ENCODE data around the gene DYRK3. TPM values are rescaled to one million over a fixed set of nuclear protein-coding genes. Genes with fewer than 3 reads are reported as not detected.
A peak's percentile ranks its signal among the peaks of the same experiment; 100 is the strongest.

Gene DYRK3
- total and polyA plus RNA-seq, 2 of the 13 experiments (the other 11 are each of a cell fraction or from before 2014, with no cell fraction given): 0.48 to 2.8 TPM

- TF ChIP-seq SOX5 (CRISPR knock-in tag; IDR thresholded peaks at IDR 0.05; ENCODE audit: borderline replicate concordance): no peak
- TF ChIP-seq NR2C2 (CRISPR knock-in tag; IDR thresholded peaks at IDR 0.05; ENCODE audit: borderline replicate concordance): peak; percentile 49
- no peak for TF ChIP-seq BCLAF1 (IDR thresholded peaks at IDR 0.05)
- TF ChIP-seq ZNF557 (CRISPR knock-in tag; IDR thresholded peaks at IDR 0.05): no peak
- no peak for TF ChIP-seq SNRNP70 (IDR thresholded peaks at IDR 0.05; ENCODE audit: low read depth, low read length)
- 0 out of 2 replicates have a peak, but pooled peaks have one; percentile 42 for TF ChIP-seq ZBTB46 (CRISPR knock-in tag; IDR thresholded peaks at IDR 0.05; ENCODE audit: borderline replicate concordance)
- no peak for TF ChIP-seq POGZ (CRISPR knock-in tag; IDR thresholded peaks at IDR 0.05)
- TF ChIP-seq KMT2A (CRISPR knock-in tag; IDR thresholded peaks at IDR 0.05): 0 out of 2 replicates have a peak, but pooled peaks have one; percentile 3
- no peak for TF ChIP-seq ZNF550 (CRISPR knock-in tag; IDR thresholded peaks at IDR 0.05; ENCODE audit: borderline replicate concordance)
- no peak for TF ChIP-seq KLF6 (CRISPR knock-in tag; IDR thresholded peaks at IDR 0.05)
- peak in 1 of 2 experiments; percentile 32; a peak in 1 of 4 replicates for TF ChIP-seq POLR2A (IDR thresholded peaks at IDR 0.05; ENCODE audit: insufficient read depth in 1 of 2, low read depth in 2 of 2, low read length in 2 of 2)
- TF ChIP-seq HDAC1 (CRISPR knock-in tag; IDR thresholded peaks at IDR 0.05): no peak; the same call in none of the 2 replicates
- TF ChIP-seq ZNF143 (CRISPR knock-in tag; IDR thresholded peaks at IDR 0.05): no peak
- 0 out of 2 replicates have a peak, but pooled peaks have one; percentile 35 for TF ChIP-seq ZNF850 (CRISPR knock-in tag; conservative IDR thresholded peaks at IDR 0.05)
- no peak for TF ChIP-seq CBFB (CRISPR knock-in tag; IDR thresholded peaks at IDR 0.05)
- TF ChIP-seq ZNF878 (CRISPR knock-in tag; IDR thresholded peaks at IDR 0.05): no peak
- TF ChIP-seq TEF (CRISPR knock-in tag; IDR thresholded peaks at IDR 0.05): no peak
- no peak for TF ChIP-seq SRY (CRISPR knock-in tag; IDR thresholded peaks at IDR 0.05)
- no peak for TF ChIP-seq JUNB (CRISPR knock-in tag; IDR thresholded peaks at IDR 0.05; ENCODE audit: borderline replicate concordance)
- no peak for TF ChIP-seq ZC3H13 (CRISPR knock-in tag; IDR thresholded peaks at IDR 0.05)
- peak; percentile 30; the same call in 1 of the 2 replicates for TF ChIP-seq TAF1 (CRISPR knock-in tag; IDR thresholded peaks at IDR 0.05)
- TF ChIP-seq ZNF607 (CRISPR knock-in tag; IDR thresholded peaks at IDR 0.05; ENCODE audit: borderline replicate concordance): no peak
Measured at GRCh38 chr1:206685769-206686477, 50.6 kb downstream of the DYRK3 start (continued).
